BE2C (cell line): ENCODE results near the gene APOBEC3B.
A peak's percentile ranks its signal among the peaks of the same experiment; 100 is the strongest.
"Not testable (repeated sequence)": the region's sequence is repeated elsewhere in the genome, so short reads cannot be mapped to it uniquely, and the experiment has no call there.

Experiments
- DNase-seq: peaks from one replicate; pipeline ENCODE4 v3.0.0-alpha.2; 2020
- H3K27me3 ChIP-seq: fragments of 250-450 bp; sonication (Bioruptor Pico); 2 replicates; pipeline ENCODE4 v1.5.1; 2020; ENCODE audit warnings: mild to moderate bottlenecking
- H3K36me3 ChIP-seq: fragments of 250-450 bp; sonication (Bioruptor Pico); 2 replicates; pipeline ENCODE4 v1.5.1; 2020; ENCODE audit warnings: mild to moderate bottlenecking
- H3K4me1 ChIP-seq: fragments of 250-450 bp; sonication (Bioruptor Pico); 2 replicates; pipeline ENCODE4 v1.5.1; 2020
- H3K4me3 ChIP-seq: 2 replicates; pipeline ENCODE4 v1.5.1; 2011; ENCODE audit warnings: low read depth, low read length
- H3K9me3 ChIP-seq: fragments of 250-450 bp; sonication (Bioruptor Pico); 2 replicates; pipeline ENCODE4 v1.5.1; 2020
- CTCF ChIP-seq: IDR thresholded peaks from 2 replicates; pipeline ENCODE4 v1.5.1; 2012; ENCODE audit warnings: mild to moderate bottlenecking, low read depth, low read length

Gene APOBEC3B

DNA sequence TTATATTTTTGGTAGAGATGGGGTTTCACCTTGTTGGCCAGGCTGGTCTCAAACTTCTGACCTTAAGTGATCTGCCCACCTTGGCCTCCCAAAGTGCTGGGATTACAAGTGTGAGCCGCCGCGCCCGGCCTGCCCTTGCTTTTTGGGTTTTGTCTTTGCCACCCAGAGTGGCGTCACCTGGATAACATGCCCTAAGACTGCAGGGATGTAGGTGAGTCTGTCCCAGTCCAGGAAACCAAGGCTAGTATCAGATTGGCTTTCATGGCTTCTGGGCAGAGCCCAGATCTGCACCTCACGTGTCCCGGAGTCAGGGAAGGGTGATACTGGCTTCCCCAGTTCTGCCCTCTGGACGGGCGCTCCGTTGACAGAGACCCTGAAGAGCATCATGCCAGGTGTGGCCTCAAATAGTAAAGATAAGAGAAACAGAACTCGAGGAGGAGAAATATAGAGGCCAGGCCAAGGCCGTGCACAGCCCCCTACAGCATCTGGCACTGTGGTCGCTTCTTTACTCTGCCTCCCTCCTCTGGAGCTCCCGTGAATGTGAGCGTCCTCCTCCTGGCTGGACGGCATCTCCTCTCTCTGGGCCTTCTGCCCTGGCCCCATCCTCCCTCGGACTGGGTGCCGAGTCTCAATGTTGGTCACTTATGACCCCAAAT, 7.8 kb upstream of the APOBEC3B start:
- DNase-seq: no peak
- H3K36me3 ChIP-seq: no peaks in the 10 kb centered on the region
- H3K4me1 ChIP-seq: no peaks in the 10 kb centered on the region
- no peak for TF ChIP-seq CTCF
- no peaks in the 10 kb centered on the region for H3K9me3 ChIP-seq
- H3K27me3 ChIP-seq: peaks cover 5% of the 10 kb centered on the region
- no peak overlapping the region for H3K4me3 ChIP-seq

DNA sequence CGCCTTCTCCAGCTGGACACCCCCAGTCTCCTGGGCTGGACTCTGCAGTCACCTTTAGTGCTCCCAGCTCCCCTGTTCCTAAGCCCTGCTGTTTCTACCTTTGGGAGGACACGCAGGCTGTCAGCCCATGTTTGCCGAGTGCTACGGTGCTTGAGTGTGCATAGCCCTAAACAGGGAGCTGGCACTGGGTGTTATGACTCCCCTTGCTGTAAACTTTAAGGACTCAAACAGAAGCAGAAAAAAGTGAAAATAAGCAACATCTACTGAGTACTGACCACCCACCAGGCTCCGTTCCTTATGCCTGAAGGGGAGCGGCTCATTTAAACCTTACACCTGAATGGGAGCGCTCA, 7.3 kb upstream of the APOBEC3B start:
- TF ChIP-seq CTCF: no peak
- DNase-seq: no peak
- Histone ChIP-seq H3K36me3 (no peaks in the 10 kb centered on the region), H3K9me3 (no peaks in the 10 kb centered on the region), H3K4me1 (no peaks in the 10 kb centered on the region), H3K27me3 (peaks cover 5% of the 10 kb centered on the region), H3K4me3 (no peak overlapping the region)

DNA sequence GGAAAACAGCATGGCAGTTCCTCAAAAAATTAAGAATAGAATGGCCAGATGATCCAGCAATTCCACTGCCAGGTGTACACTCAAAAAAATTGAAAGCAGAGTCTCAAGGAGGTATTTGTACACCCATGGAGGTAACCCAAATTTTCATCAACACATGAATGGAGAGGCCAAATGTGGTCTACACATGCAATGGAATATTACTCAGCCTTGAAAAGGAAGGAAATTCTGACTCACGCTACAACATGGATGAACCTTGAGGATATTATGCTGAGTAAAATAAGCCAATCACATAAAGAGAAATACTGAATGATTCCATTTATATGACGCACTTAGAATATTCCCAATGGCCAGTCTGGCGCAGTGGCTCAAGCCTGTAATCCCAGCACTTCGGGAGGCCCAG, 4.9 kb upstream of the APOBEC3B start:
- DNase-seq, H3K4me3 ChIP-seq, H3K27me3 ChIP-seq, H3K36me3 ChIP-seq, H3K4me1 ChIP-seq, H3K9me3 ChIP-seq: not testable (repeated sequence)

DNA sequence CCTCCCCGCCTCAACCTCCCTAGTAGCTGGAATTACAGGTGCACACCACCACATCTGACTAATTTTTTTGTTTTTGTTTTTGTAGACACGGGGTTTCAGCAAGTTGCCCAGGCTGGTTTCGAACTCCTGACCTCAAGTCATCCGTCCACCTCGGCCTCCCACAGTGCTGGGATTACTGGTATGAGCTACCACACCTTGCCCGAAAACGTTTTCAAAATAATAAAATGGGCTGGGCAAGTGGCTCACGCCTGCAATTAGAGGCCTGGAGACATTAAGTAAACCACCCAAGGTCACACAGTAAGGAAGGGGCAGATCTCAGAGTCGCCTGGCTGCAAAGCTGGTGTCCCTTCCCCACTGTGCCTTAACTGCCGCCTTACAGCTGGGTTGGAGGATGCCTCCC, 1.6 kb upstream of the APOBEC3B start:
- H3K4me1 ChIP-seq, H3K36me3 ChIP-seq, H3K9me3 ChIP-seq, H3K27me3 ChIP-seq, H3K4me3 ChIP-seq, DNase-seq: not testable (repeated sequence)

DNA sequence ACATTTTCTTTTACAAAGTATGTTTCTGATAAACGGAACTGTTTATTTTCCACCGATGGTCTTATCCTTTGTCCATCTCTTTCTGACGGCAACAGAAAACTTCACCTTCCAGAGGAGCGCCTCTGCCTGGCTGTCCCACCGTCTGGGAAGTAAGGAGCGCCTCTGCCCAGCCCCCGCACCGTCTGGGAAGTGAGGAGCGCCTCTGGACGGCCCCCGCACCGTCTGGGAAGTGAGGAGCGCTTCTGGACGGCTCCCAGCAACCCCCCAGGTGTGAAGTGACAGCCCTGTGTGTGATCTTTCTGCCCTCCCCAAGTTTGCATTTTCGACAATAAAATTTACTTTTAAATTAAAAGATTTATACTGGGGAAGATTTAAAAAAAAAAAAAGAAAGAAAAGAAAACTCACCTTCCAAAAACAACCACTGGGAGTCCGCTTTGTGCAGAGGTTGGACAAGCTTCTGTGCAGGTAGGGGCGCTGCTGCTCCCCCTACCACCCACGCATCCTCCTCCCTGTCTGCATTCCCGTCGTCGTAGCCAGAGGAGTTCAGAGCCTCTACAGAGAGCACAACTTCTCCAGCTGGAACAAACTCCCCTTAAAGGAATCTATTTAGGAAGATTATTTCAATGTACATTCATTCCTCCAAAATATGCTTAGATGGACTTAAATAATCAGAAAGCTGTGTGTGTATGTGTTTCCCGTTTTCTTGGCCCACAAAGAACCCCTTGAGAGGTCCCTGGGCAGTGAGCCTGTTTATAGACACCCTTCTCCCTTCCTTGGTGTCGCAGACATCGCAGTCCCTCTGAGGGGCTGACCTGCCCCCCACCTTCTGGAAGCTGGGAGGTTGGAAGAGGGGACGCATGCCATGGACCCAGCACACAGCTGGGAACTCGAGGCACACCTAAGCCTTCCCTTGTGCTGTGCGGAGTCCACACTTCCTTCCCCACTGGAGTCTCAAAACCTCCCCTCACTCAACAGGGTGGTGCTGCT, 849 bp upstream of the APOBEC3B start:
- H3K4me1 ChIP-seq: peaks cover 6% of the 10 kb centered on the region
- no peaks in the 10 kb centered on the region for H3K36me3 ChIP-seq
- peak; percentile 80 for TF ChIP-seq CTCF
- H3K4me3 ChIP-seq: peak overlapping the region; percentile 19
- no peaks in the 10 kb centered on the region for H3K27me3 ChIP-seq
- no peaks in the 10 kb centered on the region for H3K9me3 ChIP-seq
- DNase-seq: peak; percentile 54

GRCh38 chr22:38984224-38984623, 2.1 kb downstream of the APOBEC3B start:
- TF ChIP-seq CTCF: no peak
- H3K27me3 ChIP-seq: no peaks in the 10 kb centered on the region
- no peak overlapping the region for H3K4me3 ChIP-seq
- H3K36me3 ChIP-seq: no peaks in the 10 kb centered on the region
- DNase-seq: no peak
- H3K9me3 ChIP-seq: no peaks in the 10 kb centered on the region
- H3K4me1 ChIP-seq: peaks cover 6% of the 10 kb centered on the region

GRCh38 chr22:38984784-38985757, 2.9 kb downstream of the APOBEC3B start:
- not testable (repeated sequence) for H3K4me3 ChIP-seq, DNase-seq

More at GRCh38 chr22:38984784-38985757, 2.9 kb downstream of the APOBEC3B start:
- H3K4me1 ChIP-seq, H3K9me3 ChIP-seq, H3K27me3 ChIP-seq, H3K36me3 ChIP-seq: not testable (repeated sequence)
